DMS79 (cell line): ENCODE results near the gene SPRR3.
A peak's percentile ranks its signal among the peaks of the same experiment; 100 is the strongest.
"Not testable (repeated sequence)": the region's sequence is repeated elsewhere in the genome, so short reads cannot be mapped to it uniquely, and the experiment has no call there.

Experiments
- DNase-seq: peaks from one replicate; lab custom pipeline; 2025; lab: John Stamatoyannopoulos, UW

Gene SPRR3

DNA sequence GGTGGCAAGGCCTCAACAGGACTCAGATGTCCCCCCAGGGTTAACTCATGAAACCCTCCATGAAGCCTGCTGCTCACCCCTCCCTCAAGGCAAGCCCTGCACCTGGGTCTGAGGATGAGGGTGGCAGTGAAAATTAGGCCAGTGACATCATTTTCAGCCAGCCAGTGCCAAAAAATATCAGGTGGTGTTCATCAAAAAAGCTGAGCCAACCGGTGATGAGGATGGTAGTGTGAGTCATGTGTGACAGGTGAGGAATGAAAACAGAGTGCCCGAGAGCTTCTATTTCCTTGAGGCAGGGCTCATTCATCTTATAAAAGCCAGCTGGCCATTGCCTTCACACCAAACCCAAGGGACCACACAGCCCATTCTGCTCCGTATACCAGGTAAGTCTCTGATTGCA, 17.8 kb upstream of the SPRR3 start, which contains the start of gene SPRR1A:
SPRR1A (plus strand) TSS at position 339 of the 400 bp plus-strand sequence. CDS start 1,150 bp downstream, outside the sequence.
- no peak for DNase-seq

DNA sequence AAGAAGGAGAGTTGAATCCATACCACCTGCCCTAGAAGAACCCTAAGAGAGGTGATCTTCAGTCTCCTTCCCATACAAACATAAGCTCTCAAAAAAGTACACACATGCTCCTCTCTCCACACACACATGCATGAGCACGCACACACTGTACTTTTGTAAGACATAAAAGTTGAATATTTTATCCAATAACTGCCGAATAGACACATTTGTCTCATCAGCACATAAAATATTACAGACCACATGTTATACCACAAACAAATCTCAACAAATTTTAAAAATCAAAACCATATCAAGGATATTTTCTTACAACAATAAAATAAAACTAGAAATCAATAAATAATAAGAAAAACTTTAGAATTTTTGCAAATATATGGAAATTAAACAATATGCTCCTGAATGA, 15.0 kb upstream of the SPRR3 start:
- DNase-seq, result no peak

GRCh38 chr1:152993186-152993585, 8.4 kb upstream of the SPRR3 start:
- no peak for DNase-seq

GRCh38 chr1:152995842-152996241, 5.7 kb upstream of the SPRR3 start:
- DNase-seq, result no peak

DNA sequence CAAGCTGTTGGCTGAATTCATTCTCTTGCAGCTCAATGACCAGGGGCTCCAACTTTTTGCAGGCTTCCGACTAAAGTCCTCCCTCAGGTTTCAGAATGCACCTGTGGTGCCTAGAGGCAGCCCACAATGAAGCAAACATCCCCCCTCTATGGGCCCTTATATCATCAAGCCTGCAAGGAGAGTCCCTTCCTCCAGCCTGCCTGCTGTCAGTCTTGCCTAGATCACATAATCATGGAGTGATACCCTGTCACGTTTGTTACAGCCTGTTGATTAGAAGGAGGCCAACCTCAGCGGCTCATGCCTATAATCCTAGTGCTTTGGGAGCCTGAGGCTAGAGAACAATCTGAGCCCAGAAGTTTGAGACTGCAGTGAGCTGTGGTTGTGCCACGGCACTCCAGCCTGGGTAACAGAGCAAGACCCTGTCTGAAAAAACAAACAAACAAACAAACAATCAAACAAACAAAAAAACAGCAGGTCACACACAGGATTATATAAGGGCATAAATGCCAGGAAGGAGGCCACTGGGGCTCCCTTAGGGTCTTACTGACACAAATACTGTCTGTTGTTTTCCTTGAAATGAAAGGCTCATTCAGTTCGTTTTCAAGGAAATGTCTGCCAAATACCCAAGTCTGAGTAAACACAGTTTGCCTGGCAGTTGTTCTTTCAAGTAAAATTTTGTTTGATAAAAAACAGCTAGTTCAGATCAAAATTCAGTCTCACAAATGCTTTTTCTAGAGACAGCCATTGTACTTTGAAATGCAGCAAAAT, 4.7 kb upstream of the SPRR3 start:
- DNase-seq, result no peak

DNA sequence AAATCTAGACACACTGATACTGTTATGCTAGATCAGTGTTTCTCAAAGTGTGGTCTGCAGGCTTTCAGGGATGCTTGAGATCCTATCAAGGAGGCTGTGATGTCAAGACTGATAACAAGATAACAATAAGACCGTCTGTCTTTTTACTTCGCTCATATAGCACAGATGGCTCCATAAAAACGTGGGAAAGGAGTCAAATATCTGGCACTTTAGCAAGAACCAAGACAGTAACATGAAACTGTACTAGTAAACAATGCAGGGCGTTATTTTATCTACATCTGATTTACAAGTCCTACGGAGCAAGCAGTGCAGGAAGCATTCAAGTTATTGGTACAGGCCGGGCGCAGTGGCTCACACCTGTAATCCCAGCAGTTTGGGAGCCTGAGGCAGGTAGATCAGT, 3.6 kb upstream of the SPRR3 start:
- DNase-seq, result no peak

DNA sequence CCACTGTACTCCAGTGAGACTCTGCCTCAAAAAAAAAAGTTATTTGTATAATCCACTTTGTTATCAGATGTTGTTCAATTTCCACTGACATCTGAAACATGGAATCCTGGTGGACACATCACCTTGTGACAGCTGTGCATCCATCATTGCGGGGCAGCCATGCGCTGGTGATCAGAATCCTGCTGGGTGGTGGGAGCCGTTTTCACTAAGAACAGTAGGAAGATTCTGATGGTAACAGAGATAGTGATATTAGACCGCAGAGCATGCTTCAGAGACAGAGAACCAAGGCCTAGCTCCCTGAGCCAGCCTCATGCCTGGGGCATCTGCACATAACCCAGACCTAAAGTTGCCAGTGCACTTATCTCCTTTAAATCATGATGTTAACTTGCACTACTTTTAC, 3.1 kb upstream of the SPRR3 start:
- no peak for DNase-seq

- no peak for DNase-seq
These were observed 1.7 kb upstream of the SPRR3 start for GRCh38 chr1:152999818-153000217.

DNA sequence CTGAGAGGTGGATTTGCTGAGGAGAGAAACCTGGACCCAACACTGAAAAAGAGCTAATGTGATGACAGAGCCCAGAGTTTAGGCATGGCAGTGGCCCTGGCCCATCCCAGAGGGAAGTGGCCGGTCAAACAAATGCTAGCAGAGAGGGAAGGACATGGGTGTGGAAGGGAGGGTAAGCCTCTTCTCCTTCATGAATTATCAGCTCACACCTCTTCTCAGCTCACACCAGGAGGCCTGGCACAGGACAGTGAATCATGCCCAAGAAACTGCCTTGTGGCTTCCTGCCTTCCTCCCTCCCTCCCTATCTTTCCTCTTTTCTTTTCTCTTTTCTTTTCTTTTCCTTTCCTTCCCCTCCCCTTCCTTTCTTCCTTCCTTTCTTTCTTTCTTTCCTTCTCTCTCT, 1.3 kb upstream of the SPRR3 start:
- DNase-seq, result no peak

DNA sequence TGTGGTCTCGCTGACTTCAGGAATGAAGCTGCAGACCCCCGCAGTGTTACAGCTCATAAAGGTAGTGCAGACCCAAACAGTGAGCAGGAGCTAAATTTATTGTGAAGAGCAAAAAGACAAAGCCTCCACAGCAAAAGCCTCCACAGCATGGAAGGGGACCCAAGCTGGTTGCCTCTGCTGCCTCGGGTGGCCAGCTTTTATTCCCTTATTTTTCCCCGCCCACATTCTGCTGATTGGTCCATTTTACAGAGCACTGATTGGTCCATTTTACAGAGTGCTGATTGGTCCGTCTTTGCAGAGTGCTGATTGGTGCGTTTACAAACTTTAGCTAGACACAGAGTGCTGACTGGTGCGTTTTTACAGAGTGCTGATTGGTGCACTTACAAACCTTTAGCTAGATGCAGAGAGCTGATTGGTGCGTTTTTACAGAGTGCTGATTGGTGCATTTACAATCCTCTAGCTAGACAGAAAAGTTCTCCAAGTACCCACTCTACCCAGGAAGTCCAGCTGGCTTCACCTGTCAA, 9.7 kb downstream of the SPRR3 start:
- DNase-seq, result not testable (repeated sequence)

DNA sequence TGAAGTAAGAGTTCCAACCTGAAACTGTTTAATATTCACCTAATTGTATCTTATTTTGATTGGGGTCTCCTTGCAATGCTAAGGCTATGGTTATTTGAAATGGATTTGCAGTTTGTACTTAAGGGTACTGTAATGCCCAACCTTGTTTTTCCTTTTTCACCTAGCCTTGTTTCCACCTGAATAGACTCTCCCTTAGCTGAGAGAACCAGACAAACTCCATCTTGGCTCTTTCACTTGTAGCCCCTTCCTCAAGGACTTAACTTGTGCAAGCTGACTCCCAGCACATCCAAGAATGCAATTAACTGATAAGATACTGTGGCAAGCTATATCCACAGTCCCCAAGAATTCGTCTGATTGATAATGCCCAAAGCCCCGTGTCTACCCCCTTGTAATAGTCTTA, 20.3 kb downstream of the SPRR3 start:
- DNase-seq, result not testable (repeated sequence)

DNA sequence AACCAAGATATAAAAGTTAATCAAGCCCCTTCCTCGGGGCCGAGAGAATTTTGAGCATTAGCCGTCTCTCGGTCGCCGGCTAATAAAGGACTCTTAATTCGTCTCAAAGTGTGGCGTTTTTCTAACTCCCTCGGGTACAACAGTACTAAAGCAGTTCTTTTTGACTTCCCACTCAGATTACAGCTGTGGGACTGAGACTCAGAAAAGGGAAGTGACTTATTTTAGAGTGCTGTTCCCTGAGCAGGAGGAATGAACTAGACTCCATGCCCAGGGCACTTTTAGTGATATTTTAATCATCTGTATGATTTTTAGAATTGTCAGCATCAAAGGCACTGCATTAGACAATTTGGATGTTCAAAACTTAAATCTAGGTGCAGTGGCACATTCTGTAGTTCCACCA, 20.8 kb downstream of the SPRR3 start:
- DNase-seq, result not testable (repeated sequence)

GRCh38 chr1:153023109-153023508, 21.6 kb downstream of the SPRR3 start:
- no peak for DNase-seq

GRCh38 chr1:153024413-153024812, 22.9 kb downstream of the SPRR3 start:
- DNase-seq, result no peak

DNA sequence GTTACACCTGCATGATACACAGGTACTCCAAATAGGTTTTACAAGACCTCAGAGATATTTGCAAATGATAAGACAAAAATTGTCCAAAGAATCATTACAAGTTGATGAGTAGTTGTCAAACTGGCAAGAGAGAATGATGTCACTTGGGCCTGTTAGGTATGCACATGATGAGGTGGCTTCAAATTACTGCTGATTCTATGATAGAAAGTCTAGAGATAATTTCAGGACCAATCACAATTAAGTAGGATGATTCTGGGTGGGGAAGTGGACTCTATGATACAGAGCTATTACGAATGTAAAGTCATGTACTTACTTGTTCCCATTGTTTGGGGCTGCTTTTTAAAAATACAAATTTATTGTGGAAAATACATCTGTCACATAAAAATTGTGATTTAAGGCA, 24.2 kb downstream of the SPRR3 start:
- DNase-seq, result no peak

DNA sequence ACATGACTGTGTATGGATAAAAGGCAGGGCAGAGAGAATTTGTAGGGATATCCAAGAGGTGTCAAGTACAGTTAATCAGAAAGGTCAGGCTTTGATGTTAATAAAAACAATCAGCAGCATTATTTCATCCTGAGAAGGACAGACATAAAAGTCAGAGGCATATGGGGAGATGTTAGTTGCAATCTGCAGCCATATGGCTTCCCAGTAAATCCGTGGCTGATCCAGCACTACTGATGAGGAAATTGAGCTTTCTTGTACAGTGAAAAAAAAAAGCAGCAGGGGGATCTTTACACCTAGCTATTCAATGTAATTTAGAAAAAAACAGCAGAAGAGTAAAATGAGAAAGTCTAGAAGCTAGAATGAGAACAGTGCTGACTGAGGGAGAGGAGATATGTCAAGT, 27.2 kb downstream of the SPRR3 start:
- DNase-seq, result no peak

GRCh38 chr1:153030895-153031294, 29.3 kb downstream of the SPRR3 start, which contains the start of gene SPRR1B:
Gene SPRR1B, plus strand, starts transcription at chr1:153031203. Its CDS starts 1,143 bp downstream, at chr1:153032346.
- no peak for DNase-seq

DNA sequence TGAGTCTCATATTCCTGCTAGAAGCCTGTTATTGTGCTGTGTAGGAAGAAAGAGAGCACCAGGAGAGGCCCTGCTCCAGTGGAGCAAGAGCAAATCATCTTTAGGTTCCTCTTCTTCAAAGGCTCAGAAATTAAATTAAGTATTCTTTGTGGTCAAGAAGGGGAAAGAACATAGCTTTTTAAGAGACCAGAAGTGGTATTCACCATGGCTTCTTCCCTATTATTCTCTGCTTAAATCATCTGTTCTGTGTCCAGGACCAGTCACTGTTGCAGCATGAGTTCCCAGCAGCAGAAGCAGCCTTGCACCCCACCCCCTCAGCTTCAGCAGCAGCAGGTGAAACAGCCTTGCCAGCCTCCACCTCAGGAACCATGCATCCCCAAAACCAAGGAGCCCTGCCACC, 30.5 kb downstream of the SPRR3 start:
- peak; percentile 60 for DNase-seq

DNA sequence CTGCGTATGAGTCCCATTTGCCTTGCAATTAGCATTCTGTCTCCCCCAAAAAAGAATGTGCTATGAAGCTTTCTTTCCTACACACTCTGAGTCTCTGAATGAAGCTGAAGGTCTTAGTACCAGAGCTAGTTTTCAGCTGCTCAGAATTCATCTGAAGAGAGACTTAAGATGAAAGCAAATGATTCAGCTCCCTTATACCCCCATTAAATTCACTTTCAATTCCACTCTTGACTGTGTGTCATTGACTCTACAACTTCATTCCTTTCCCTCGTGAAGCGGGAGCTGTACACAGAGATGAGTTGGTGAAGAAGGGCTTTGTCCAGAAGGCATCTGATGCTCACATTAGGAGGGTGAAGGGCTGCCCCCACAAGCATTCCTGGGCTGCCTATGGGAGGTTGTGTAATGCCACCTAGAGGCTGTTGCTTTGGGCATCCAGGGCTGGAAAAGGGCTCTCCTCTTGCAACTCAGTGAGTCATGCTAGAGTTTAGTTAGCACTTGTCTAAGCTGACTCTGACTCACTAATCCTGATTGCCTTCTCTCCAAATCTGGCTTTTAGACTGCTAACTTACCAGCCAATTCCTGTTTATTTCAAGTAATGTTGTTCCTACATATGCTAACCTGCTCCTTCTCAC, 31.2 kb downstream of the SPRR3 start:
- DNase-seq, result peak; percentile 33

GRCh38 chr1:153035211-153035610, 33.7 kb downstream of the SPRR3 start:
- DNase-seq, result no peak

GRCh38 chr1:153040950-153041631, 39.5 kb downstream of the SPRR3 start, which contains the start of gene SPRR2D:
Gene SPRR2D, minus strand, starts transcription at chr1:153041120. Its CDS starts 774 bp downstream, at chr1:153040346.
- no peak for DNase-seq

DNA sequence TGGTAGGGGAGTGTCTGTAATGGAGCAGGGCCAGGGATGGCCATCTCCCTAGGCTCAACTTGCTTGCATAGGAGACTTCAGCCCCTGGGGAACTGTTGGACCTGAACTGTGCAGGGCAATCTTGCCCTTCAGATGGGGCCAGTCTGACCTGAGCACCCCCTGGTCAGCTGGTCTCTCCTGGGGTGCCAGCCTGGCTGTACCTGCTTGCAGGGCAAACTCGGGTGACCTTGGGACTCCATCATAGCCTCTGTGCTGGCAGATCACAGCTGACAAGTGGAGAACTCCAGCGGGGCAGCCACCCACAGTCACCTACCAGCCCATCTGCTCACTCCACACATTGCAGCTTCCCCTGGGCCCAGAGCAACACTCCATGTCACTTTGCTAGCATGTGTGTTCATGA, 47.7 kb downstream of the SPRR3 start:
- DNase-seq, result no peak
